ENCODE measurements around the gene CTNNA1. TPM values are rescaled to one million over a fixed set of nuclear protein-coding genes. Genes with fewer than 3 reads are reported as not detected.
"Not testable (repeated sequence)": the region's sequence is repeated elsewhere in the genome, so short reads cannot be mapped to it uniquely, and the experiment has no call there.

CTNNA1 gene
- total RNA-seq, 2 experiments from 2014 or later = 58.1 to 69.7 TPM

- H3K9me3 Mint-ChIP-seq = peaks cover 2% of the 10 kb centered on the region
- no peak for DNase-seq
- no peaks in the 10 kb centered on the region for H3K36me3 Mint-ChIP-seq
- no peak overlapping the region for H3K27ac Mint-ChIP-seq
- H3K27me3 Mint-ChIP-seq = peaks cover 36% of the 10 kb centered on the region
- no peak overlapping the region for H3K4me3 Mint-ChIP-seq
- H3K4me1 Mint-ChIP-seq = peaks cover 23% of the 10 kb centered on the region
Measured at GRCh38 chr5:138738399-138738798, 14.8 kb upstream of the CTNNA1 start.

- Mint-ChIP-seq H3K4me3 (no peak overlapping the region), H3K36me3 (no peaks in the 10 kb centered on the region), H3K4me1 (peaks cover 26% of the 10 kb centered on the region), H3K27ac (no peak overlapping the region), H3K9me3 (peaks cover 2% of the 10 kb centered on the region), H3K27me3 (peaks cover 42% of the 10 kb centered on the region)
- no peak for DNase-seq
Measured at GRCh38 chr5:138739938-138740337, 13.3 kb upstream of the CTNNA1 start.

GRCh38 chr5:138743484-138743883 is 9.7 kb upstream of the CTNNA1 start:
- Mint-ChIP-seq H3K27me3 (peaks cover 28% of the 10 kb centered on the region), H3K4me3 (no peak overlapping the region), H3K36me3 (no peaks in the 10 kb centered on the region), H3K27ac (no peak overlapping the region), H3K4me1 (peaks cover 25% of the 10 kb centered on the region), H3K9me3 (peaks cover 2% of the 10 kb centered on the region)
- no peak for DNase-seq

GRCh38 chr5:138745268-138745667 is 8.0 kb upstream of the CTNNA1 start:
- Mint-ChIP-seq H3K4me3 (no peak overlapping the region), H3K27ac (no peak overlapping the region), H3K9me3 (no peaks in the 10 kb centered on the region), H3K4me1 (peaks cover 19% of the 10 kb centered on the region), H3K27me3 (peaks cover 35% of the 10 kb centered on the region), H3K36me3 (no peaks in the 10 kb centered on the region)
- no peak for DNase-seq

- H3K4me3 Mint-ChIP-seq = no peak overlapping the region
- no peak overlapping the region for H3K27ac Mint-ChIP-seq
- H3K9me3 Mint-ChIP-seq = no peaks in the 10 kb centered on the region
- H3K36me3 Mint-ChIP-seq = no peaks in the 10 kb centered on the region
- DNase-seq = no peak
- peaks cover 13% of the 10 kb centered on the region for H3K4me1 Mint-ChIP-seq
- H3K27me3 Mint-ChIP-seq = peaks cover 46% of the 10 kb centered on the region
Measured at GRCh38 chr5:138748630-138749081, 4.6 kb upstream of the CTNNA1 start.

GRCh38 chr5:138751344-138751743 is 1.9 kb upstream of the CTNNA1 start:
- DNase-seq, H3K4me3 Mint-ChIP-seq, H3K27ac Mint-ChIP-seq, H3K9me3 Mint-ChIP-seq, H3K36me3 Mint-ChIP-seq: not testable (repeated sequence)
- peaks cover 26% of the 10 kb centered on the region for H3K4me1 Mint-ChIP-seq
- peaks cover 58% of the 10 kb centered on the region for H3K27me3 Mint-ChIP-seq

DNA sequence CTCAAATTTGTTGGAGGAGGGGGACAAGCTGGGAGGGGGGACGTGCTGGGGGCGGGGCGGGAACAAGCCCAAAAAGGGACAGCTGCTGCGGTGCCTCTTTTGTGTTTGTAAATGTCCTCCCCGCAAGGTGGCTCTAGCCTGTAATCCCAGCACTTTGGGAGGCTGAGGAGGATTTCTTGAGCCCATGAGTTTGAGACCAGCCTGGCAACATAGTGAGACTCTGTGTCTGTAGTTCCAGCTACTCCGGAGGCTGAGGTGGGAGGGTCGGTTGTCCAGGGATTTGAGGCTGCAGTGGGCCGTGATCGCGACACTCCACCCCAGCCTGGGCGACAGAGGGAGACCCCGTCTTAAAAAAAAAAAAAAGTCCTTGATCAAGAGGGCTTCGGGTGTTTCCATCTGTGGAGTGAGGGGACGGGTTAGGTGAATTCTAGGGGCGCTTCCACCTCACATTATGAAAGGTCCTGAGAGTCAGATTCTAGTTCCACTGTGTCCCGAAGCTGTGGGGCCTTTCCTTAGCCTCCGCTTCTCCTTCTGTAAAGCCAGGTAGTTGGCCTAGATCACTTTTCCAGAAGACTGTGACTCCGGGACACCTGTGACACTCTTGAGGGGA is 779 bp upstream of the CTNNA1 start:
- H3K4me3 Mint-ChIP-seq = peak overlapping the region; percentile 53
- H3K27me3 Mint-ChIP-seq = peaks cover 69% of the 10 kb centered on the region
- H3K27ac Mint-ChIP-seq = no peak overlapping the region
- H3K36me3 Mint-ChIP-seq = peaks cover 17% of the 10 kb centered on the region
- peaks cover 26% of the 10 kb centered on the region for H3K4me1 Mint-ChIP-seq
- no peak for DNase-seq
- peaks cover 8% of the 10 kb centered on the region for H3K9me3 Mint-ChIP-seq

GRCh38 chr5:138753794-138754698 is 821 bp downstream of the CTNNA1 start:
- Mint-ChIP-seq H3K4me1 (peaks cover 19% of the 10 kb centered on the region), H3K4me3 (peak overlapping the region; percentile 80), H3K27ac (peak overlapping the region; percentile 44), H3K27me3 (peaks cover 73% of the 10 kb centered on the region), H3K36me3 (peaks cover 28% of the 10 kb centered on the region), H3K9me3 (peaks cover 17% of the 10 kb centered on the region)
- DNase-seq = peak; percentile 73

DNA sequence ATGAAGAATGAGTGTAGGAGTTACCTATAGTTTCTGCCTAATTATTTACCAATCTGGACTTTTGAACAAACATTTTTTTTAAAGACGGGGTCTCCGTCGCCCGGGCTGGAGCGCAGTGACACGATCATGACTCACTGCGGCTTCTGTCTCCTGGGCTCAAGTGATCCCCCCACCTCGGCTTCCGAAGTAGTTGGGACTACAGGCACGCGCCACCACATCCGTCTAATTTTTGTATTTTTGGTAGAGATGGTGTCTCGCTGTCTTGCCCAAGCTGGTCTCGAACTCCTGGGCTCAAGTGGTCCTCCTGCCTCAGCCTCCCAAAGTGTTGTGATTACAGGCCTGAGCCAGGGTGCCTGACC is 1.5 kb downstream of the CTNNA1 start:
- Mint-ChIP-seq H3K9me3 (peaks cover 21% of the 10 kb centered on the region), H3K27me3 (peaks cover 68% of the 10 kb centered on the region), H3K27ac (peak overlapping the region; percentile 31), H3K36me3 (peaks cover 34% of the 10 kb centered on the region), H3K4me3 (peak overlapping the region; percentile 80), H3K4me1 (peaks cover 18% of the 10 kb centered on the region)
- DNase-seq = no peak

GRCh38 chr5:138755084-138755748 is 2.0 kb downstream of the CTNNA1 start:
- Mint-ChIP-seq H3K9me3 (peaks cover 21% of the 10 kb centered on the region), H3K4me3 (peak overlapping the region; percentile 80), H3K27ac (peak overlapping the region; percentile 31), H3K36me3 (peaks cover 36% of the 10 kb centered on the region), H3K4me1 (peaks cover 18% of the 10 kb centered on the region), H3K27me3 (peaks cover 63% of the 10 kb centered on the region)
- DNase-seq = no peak

DNA sequence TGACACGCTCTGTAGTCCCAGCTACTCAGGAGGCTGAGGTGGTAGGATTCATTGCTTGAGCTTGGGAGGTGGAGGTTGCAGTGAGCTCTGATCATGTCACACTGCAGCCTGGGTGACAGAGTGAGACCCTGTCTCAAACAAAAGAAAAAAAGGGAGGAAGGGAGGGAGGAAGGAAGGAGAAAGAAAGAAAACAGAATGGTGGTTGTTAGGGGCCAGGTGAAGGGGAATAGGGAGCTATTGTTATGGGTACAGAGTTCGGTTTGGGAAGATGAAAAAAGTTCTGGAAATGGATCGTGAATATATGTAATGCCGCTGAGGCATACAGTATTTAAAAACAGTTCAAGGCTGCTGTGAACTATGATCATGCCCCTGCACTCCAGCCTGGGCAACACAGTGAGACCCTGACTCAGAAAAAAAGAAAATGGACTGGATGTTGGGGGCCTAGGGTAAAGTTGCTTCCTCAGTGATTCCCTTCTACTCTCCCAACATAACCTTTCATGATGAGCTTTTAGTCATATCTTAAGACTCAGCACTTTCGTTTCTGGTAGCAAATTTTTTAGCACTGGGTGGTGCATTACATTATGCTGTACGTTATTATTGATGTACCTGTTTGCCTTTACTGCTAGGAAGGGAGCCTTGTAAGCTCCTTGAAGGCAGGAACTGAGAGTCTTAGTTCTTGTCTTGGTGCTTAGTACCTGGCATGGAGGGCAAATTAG is 4.0 kb downstream of the CTNNA1 start:
- Mint-ChIP-seq H3K9me3 (peaks cover 25% of the 10 kb centered on the region), H3K36me3 (peaks cover 50% of the 10 kb centered on the region), H3K4me3 (no peak overlapping the region), H3K27me3 (peaks cover 59% of the 10 kb centered on the region), H3K27ac (no peak overlapping the region), H3K4me1 (peaks cover 33% of the 10 kb centered on the region)
- DNase-seq = no peak

- no peak overlapping the region for H3K27ac Mint-ChIP-seq
- peaks cover 17% of the 10 kb centered on the region for H3K4me1 Mint-ChIP-seq
- DNase-seq = no peak
- no peak overlapping the region for H3K4me3 Mint-ChIP-seq
- peaks cover 25% of the 10 kb centered on the region for H3K9me3 Mint-ChIP-seq
- peaks cover 46% of the 10 kb centered on the region for H3K36me3 Mint-ChIP-seq
- H3K27me3 Mint-ChIP-seq = peaks cover 56% of the 10 kb centered on the region
Measured at GRCh38 chr5:138760448-138761110, 7.4 kb downstream of the CTNNA1 start.

DNA sequence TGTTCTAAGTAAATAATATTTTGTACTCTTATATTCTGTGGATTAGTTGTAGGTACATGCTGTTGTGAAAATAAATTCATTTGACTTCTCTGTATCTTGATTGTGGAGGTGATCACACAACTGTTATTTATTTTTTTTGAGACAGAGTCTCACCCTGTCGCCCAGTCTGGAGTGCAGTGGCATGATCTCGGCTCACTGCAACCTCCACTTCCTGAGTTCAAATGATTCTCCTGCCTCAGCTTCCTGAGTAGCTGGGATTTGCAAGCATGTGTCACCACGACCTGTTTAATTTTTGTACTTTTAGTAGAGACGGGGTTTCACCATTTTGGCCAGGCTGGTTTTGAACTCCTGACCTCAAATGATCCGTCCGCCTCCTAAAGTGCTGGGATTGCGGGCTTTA is 7.9 kb downstream of the CTNNA1 start:
- not testable (repeated sequence) for H3K4me3 Mint-ChIP-seq, H3K27ac Mint-ChIP-seq, DNase-seq
- Mint-ChIP-seq H3K36me3 (peaks cover 46% of the 10 kb centered on the region), H3K4me1 (peaks cover 17% of the 10 kb centered on the region), H3K9me3 (peaks cover 25% of the 10 kb centered on the region), H3K27me3 (peaks cover 57% of the 10 kb centered on the region)

DNA sequence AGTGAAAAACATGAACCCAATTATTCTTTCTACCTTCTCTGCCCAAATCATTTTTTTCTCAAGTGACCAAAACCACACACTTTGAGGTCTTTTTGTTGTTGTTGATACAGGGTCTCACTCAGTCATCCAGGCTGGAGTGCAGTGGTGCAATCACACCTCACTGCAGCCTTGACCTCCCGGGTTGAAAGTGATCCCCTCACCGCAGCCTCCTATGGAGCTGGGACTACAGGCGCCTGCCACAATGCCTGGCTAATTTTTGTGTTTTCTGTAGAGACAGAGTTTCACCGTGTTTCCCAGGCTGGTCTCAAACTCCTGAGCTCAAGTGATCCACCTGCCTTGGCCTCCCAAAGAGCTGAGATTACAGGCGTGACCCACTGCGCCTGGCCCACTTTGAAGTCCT is 8.4 kb downstream of the CTNNA1 start:
- Mint-ChIP-seq H3K4me1 (peaks cover 17% of the 10 kb centered on the region), H3K27me3 (peaks cover 52% of the 10 kb centered on the region), H3K36me3 (peaks cover 42% of the 10 kb centered on the region), H3K9me3 (peaks cover 21% of the 10 kb centered on the region)
- H3K4me3 Mint-ChIP-seq, H3K27ac Mint-ChIP-seq, DNase-seq: not testable (repeated sequence)

Data from activated naive CD8-positive, alpha-beta T cell treated with anti-CD3 and anti-CD28 coated beads for 36 hours (primary cell).